Epithelial cell of proximal tubule (primary cell): Measurements from ENCODE around the gene PCCA. TPM values are rescaled to one million over a fixed set of nuclear protein-coding genes. Genes with fewer than 3 reads are reported as not detected.

Source experiments
- DNase-seq: peaks from one replicate; pipeline ENCODE4 v3.0.0-alpha.2; 2011; ENCODE audit warnings: low read depth
- H3K4me3 ChIP-seq: 2 replicates; pipeline ENCODE4 v1.5.1; 2011; ENCODE audit warnings: low read depth, mild to moderate bottlenecking, low read length
- total RNA-seq: library from RNA; depleted of rRNA; stranded (reverse); fragments of >200 nt; gene quantifications from 2 replicates; pipeline ENCODE4 v1.2.3, GENCODE V29; 2015
- TF ChIP-seq, protein P1 (sequence below): conservative IDR thresholded peaks from 2 replicates; pipeline ENCODE4 v1.5.1; 2012; ENCODE audit warnings: low read depth, mild to moderate bottlenecking, low read length

Gene PCCA
- total RNA-seq, 1 donor from 2014 or later: 17.8 TPM

DNA sequence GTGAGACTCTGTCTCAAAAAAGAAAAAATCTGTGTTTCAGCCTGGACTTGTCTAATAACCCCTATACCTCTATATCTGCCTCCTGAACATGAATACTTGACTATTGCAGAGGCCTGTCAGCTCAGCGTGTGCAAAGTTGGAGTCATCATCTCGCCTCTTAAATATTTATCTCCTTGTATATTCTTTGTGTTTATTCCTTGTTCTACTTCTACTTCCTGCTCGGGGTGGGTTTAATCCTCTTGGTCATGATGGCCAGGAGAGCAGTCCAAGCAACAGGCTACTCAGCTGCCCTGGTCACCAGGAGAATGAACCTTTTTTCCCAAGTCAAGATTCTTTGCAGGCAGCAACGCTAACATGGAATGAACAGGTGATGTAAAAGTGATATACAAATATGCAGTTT lies 119.1 kb downstream of the PCCA start:
- no peak for DNase-seq
- TF ChIP-seq, protein P1, sequence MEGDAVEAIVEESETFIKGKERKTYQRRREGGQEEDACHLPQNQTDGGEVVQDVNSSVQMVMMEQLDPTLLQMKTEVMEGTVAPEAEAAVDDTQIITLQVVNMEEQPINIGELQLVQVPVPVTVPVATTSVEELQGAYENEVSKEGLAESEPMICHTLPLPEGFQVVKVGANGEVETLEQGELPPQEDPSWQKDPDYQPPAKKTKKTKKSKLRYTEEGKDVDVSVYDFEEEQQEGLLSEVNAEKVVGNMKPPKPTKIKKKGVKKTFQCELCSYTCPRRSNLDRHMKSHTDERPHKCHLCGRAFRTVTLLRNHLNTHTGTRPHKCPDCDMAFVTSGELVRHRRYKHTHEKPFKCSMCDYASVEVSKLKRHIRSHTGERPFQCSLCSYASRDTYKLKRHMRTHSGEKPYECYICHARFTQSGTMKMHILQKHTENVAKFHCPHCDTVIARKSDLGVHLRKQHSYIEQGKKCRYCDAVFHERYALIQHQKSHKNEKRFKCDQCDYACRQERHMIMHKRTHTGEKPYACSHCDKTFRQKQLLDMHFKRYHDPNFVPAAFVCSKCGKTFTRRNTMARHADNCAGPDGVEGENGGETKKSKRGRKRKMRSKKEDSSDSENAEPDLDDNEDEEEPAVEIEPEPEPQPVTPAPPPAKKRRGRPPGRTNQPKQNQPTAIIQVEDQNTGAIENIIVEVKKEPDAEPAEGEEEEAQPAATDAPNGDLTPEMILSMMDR: no peak
- no peak overlapping the region for H3K4me3 ChIP-seq

DNA sequence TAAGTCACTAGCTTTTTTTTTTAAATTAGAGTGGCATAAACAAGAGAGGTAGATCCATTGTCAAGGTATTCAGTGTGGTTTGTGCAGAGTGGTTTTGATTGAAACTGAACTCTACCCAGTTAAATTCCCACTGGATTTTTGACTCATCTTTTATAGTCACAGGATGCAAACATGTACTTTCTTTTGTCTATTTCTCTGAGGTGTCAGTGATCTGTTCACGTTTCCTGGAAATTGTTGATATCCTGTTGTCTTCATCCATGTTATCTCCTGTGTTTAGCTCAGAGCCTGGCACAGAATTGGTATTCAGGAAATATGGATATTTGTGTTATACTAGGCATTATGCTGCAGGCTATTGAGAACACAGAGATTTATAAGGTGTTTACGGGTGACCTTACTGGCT lies 119.7 kb downstream of the PCCA start:
- no peak for DNase-seq
- TF ChIP-seq, protein P1: no peak
- no peak overlapping the region for H3K4me3 ChIP-seq

DNA sequence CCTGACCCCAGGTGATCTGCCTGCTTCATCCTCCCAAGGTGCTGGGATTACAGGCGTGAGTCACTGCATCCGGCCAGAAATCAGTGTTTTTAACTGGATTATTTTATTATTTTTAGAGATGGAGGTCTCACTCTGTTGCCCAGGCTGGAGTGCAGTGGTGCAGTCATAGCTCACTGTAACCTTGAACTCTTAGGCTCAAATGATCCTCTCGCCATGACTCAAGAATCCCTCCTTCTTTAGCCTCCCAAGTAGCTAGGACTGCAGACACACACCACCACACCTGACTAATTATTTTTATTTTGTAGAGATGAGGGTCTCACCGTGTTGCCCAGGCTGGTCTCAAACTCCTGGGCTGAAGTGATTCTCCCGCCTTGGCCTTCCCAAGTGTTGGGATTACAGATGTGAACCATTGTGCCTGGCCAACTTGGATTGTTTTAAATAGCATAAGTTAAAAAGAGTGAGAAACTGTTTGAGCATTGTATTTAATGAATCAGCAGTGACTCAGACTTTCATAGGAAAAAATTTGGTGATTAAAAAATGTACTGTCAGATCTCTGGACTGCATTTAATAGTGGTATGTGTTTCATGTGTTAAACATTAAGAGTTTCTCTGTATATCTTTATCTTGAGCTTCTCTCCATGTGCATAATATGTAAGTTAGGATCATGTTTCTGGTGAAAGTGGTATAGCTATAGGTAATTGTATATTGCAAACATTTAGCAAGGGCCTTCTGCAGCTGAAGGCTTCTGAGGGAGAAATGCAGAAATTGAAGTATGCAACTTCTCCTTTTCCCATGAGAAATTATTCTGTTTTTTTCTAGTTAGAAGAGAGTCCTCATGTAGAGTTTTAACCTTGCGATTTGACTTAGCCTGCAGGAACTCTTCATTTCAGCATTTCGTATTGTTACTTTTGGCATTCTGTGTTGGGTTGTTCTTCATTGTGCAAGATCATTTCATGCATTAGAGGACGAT lies 121.2 kb downstream of the PCCA start:
- TF ChIP-seq, protein P1: no peak
- no peak overlapping the region for H3K4me3 ChIP-seq
- DNase-seq: peak; percentile 6

DNA sequence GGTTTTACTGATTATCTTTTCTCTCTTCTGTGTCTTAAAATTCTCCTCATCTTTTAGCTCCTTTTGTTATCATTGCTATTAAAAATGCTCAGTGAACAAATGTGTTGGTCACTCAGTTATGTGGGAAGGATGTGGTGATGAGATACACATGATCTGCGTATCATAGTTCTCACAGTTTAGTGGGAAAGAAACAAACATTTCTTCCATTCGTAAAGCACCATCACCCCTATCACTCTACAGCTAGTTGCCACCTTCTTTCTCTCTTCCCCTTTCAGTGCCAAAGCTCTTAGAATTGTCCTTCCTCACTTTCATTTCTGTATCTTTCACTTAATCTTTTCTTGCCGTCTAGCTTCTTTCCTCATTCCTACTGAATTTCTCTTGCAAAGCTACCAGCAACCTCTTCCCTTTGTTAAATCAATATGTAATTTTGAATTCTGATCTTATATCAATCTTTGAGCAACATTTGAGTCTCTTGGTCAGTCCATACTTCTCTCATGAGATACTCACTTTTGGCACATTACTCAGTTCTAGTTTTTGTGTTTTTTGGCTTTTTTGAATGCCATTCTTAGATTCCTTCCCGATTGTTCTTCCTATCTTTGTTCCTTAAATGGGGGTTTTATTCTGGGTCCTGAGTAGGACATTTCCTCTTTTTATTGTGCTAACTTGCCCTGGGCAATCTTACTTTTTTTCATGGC lies 122.3 kb downstream of the PCCA start:
- DNase-seq: no peak
- TF ChIP-seq, protein P1: no peak

DNA sequence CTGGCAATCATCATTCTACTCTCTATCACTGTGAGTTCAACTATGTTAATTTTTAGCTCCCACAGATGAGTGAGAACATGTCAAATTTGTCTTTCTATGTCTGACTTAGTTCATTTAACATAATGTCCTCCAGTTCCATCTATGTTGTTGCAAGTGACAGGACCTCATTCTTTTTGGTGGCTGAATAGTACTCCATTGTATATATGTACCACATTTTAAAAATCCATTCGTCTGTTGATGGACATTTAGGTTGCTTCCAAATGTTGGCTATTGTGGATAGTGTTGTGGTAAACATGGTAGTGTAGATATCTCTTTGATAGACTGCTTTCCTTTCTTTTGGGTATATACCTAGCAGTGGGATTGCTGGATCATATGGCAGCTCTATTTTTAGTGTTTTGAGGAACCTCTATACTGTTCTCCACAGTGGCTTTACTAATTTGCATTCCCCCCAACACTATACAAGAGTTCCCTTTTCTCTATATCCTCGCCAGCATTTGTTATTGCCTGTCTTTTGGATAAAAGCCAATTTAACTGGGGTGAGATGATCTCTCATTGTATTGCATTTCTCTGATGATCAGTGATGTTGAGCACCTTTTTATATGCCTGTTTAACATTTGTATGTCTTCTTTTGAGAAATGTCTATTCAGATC lies 124.1 kb downstream of the PCCA start:
- TF ChIP-seq, protein P1: no peak
- H3K4me3 ChIP-seq: no peak overlapping the region
- DNase-seq: no peak

More for the DNA sequence above, 122.3 kb downstream of the PCCA start:
- no peak overlapping the region for H3K4me3 ChIP-seq

DNA sequence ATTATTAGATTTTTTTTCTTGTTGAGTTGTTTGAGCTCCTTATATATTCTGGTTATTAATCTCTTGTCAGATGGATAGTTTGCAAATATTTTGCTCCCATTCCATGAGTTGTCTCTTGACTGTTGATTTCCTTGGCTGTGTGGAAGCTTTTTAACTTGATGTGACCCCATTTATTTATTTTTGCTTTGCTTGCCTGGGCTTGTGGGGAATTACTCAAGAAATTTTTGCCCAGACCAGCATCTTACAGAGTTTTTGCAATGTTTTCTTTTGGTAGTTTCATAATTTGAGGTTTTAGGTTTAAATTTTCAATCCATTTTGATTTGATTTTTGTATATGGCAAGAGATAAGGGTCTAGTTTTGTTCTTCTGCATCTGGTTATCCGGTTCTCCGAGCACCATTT lies 124.7 kb downstream of the PCCA start:
- H3K4me3 ChIP-seq: no peak overlapping the region
- no peak for DNase-seq
- TF ChIP-seq, protein P1: no peak
